Activated T-cell treated with anti-CD3 and anti-CD28 coated beads, Interleukin-2, amount 50 U/mL, for 4 hours (primary cell): ENCODE results near the gene ZNF33B. TPM values are rescaled to one million over a fixed set of nuclear protein-coding genes. Genes with fewer than 3 reads are reported as not detected.

Experiments
- total RNA-seq, 3 donors: library from RNA; stranded (reverse); gene quantifications; one replicate each; pipeline ENCODE4 v1.2.1, GENCODE V29; 2021

The ZNF33B gene
- total RNA-seq, 3 donors from 2014 or later: 4.6 to 4.9 (median 4.9) TPM

Other genes with a start within 250 kb of the ZNF33B start
- gene BMS1, start 144.2 kb upstream of the ZNF33B start, total RNA-seq: 10 to 100 TPM; 57.3 to 64.4 (median 58.6) TPM